ES-I3 (cell line): ENCODE results near the gene GABRR3.

ENCODE experiments used
- H3K36me3 ChIP-seq: 2 replicates; pipeline ENCODE4 v1.6.1; 2013; ENCODE audit warnings: mild to moderate bottlenecking, low read length, control low read depth, moderate library complexity; ENCODE audit not compliant: insufficient read depth
- H3K4me1 ChIP-seq: 2 replicates; pipeline ENCODE4 v1.6.1; 2013; ENCODE audit warnings: mild to moderate bottlenecking, control low read depth, low read length; ENCODE audit not compliant: insufficient read depth
- H3K9ac ChIP-seq: 2 replicates; pipeline ENCODE4 v1.6.1; 2013; ENCODE audit warnings: low read depth, mild to moderate bottlenecking, low read length, moderate library complexity
- H3K9me3 ChIP-seq: 2 replicates; pipeline ENCODE4 v1.6.1; 2013; ENCODE audit warnings: mild to moderate bottlenecking, low read length, moderate library complexity; ENCODE audit not compliant: control insufficient read depth, insufficient read depth

GABRR3 gene

GRCh38 chr3:98032904-98033303 is 2.2 kb downstream of the GABRR3 start:
- Histone ChIP-seq H3K4me1 (0 out of 2 replicates have a peak, but pooled peaks cover 8% of the 10 kb centered on the region), H3K9ac (no peak overlapping the region), H3K36me3 (no peaks in the 10 kb centered on the region), H3K9me3 (no peaks in the 10 kb centered on the region)

GRCh38 chr3:98032265-98032664 is 2.9 kb downstream of the GABRR3 start:
- H3K9ac ChIP-seq, result no peak overlapping the region
- H3K4me1 ChIP-seq, result 0 out of 2 replicates have a peak, but pooled peaks cover 8% of the 10 kb centered on the region
- no peaks in the 10 kb centered on the region for H3K9me3 ChIP-seq
- no peaks in the 10 kb centered on the region for H3K36me3 ChIP-seq

- no peaks in the 10 kb centered on the region for H3K9me3 ChIP-seq
- H3K36me3 ChIP-seq, result no peaks in the 10 kb centered on the region
- H3K4me1 ChIP-seq, result 0 out of 2 replicates have a peak, but pooled peaks cover 2% of the 10 kb centered on the region
- no peak overlapping the region for H3K9ac ChIP-seq
Observed at GRCh38 chr3:98029083-98029482, 6.0 kb downstream of the GABRR3 start.

GRCh38 chr3:98027085-98027446 is 8.0 kb downstream of the GABRR3 start:
- Histone ChIP-seq H3K9ac (no peak overlapping the region), H3K9me3 (no peaks in the 10 kb centered on the region), H3K36me3 (no peaks in the 10 kb centered on the region), H3K4me1 (no peaks in the 10 kb centered on the region)

- no peak overlapping the region for H3K9ac ChIP-seq
- no peaks in the 10 kb centered on the region for H3K4me1 ChIP-seq
- no peaks in the 10 kb centered on the region for H3K36me3 ChIP-seq
- H3K9me3 ChIP-seq, result no peaks in the 10 kb centered on the region
Observed at GRCh38 chr3:98026425-98027084, 8.6 kb downstream of the GABRR3 start.

GRCh38 chr3:98025392-98025945 is 9.6 kb downstream of the GABRR3 start:
- Histone ChIP-seq H3K9me3 (no peaks in the 10 kb centered on the region), H3K36me3 (no peaks in the 10 kb centered on the region), H3K9ac (no peak overlapping the region), H3K4me1 (no peaks in the 10 kb centered on the region)

- no peak overlapping the region for H3K9ac ChIP-seq
- H3K9me3 ChIP-seq, result no peaks in the 10 kb centered on the region
- H3K4me1 ChIP-seq, result no peaks in the 10 kb centered on the region
- H3K36me3 ChIP-seq, result no peaks in the 10 kb centered on the region
Observed at GRCh38 chr3:98022978-98023820, 11.9 kb downstream of the GABRR3 start.

GRCh38 chr3:98021830-98022560 is 13.1 kb downstream of the GABRR3 start:
- H3K36me3 ChIP-seq, result no peaks in the 10 kb centered on the region

GRCh38 chr3:98020412-98020811 is 14.7 kb downstream of the GABRR3 start:
- no peaks in the 10 kb centered on the region for H3K36me3 ChIP-seq
- H3K9ac ChIP-seq, result no peak overlapping the region
- H3K9me3 ChIP-seq, result no peaks in the 10 kb centered on the region
- H3K4me1 ChIP-seq, result no peaks in the 10 kb centered on the region

More at GRCh38 chr3:98021830-98022560, 13.1 kb downstream of the GABRR3 start:
- Histone ChIP-seq H3K4me1 (no peaks in the 10 kb centered on the region), H3K9me3 (no peaks in the 10 kb centered on the region), H3K9ac (no peak overlapping the region)

GRCh38 chr3:98018301-98018700 is 16.8 kb downstream of the GABRR3 start:
- Histone ChIP-seq H3K9me3 (no peaks in the 10 kb centered on the region), H3K9ac (no peak overlapping the region), H3K4me1 (no peaks in the 10 kb centered on the region), H3K36me3 (no peaks in the 10 kb centered on the region)

GRCh38 chr3:98014268-98014585 is 20.9 kb downstream of the GABRR3 start:
- H3K9ac ChIP-seq, result no peak overlapping the region
- H3K4me1 ChIP-seq, result no peaks in the 10 kb centered on the region
- no peaks in the 10 kb centered on the region for H3K36me3 ChIP-seq
- H3K9me3 ChIP-seq, result no peaks in the 10 kb centered on the region

GRCh38 chr3:98013411-98014267 is 21.5 kb downstream of the GABRR3 start:
- H3K4me1 ChIP-seq, result no peaks in the 10 kb centered on the region
- H3K9ac ChIP-seq, result no peak overlapping the region; the same call in 1 of the 2 replicates
- H3K36me3 ChIP-seq, result no peaks in the 10 kb centered on the region
- H3K9me3 ChIP-seq, result no peaks in the 10 kb centered on the region

- Histone ChIP-seq H3K4me1 (no peaks in the 10 kb centered on the region), H3K36me3 (no peaks in the 10 kb centered on the region), H3K9me3 (no peaks in the 10 kb centered on the region), H3K9ac (no peak overlapping the region)
Observed at GRCh38 chr3:98012979-98013378, 22.1 kb downstream of the GABRR3 start.
